H1 (cell line): ENCODE measurements around the gene GCK. TPM values are rescaled to one million over a fixed set of nuclear protein-coding genes. Genes with fewer than 3 reads are reported as not detected.

ENCODE experiments used
- CTCF ChIA-PET: fragments of 300-600 bp; sonication (Branson Sonifier 250); formaldehyde crosslinking; loops from one replicate; lab custom pipeline; 2021; ENCODE audit not compliant: partially characterized antibody; lab: Charles Lee
- POLR2A ChIA-PET: fragments of 300-600 bp; sonication (Branson Sonifier 250); formaldehyde crosslinking; loops from one replicate; lab custom pipeline; 2021; ENCODE audit warnings: inconsistent platforms; ENCODE audit not compliant: partially characterized antibody; lab: Charles Lee
- DNase-seq, 2 experiments: peaks; one replicate each; pipeline versions ENCODE4 v3.0.0 to v3.0.0-alpha.2; 2010 to 2022; ENCODE audit warnings: low spot score in 2 of 2, low read depth in 1 of 2, mixed read lengths in 1 of 2
- FAIRE-seq: peaks from 2 replicates; lab custom pipeline; 2011; peaks lifted over from hg19 to GRCh38; lab: Jason Lieb, UNC
- H2AFZ ChIP-seq: 2 replicates; pipeline ENCODE4 v1.8.1; 2012; ENCODE audit warnings: low read length, inconsistent platforms
- H2AK5ac ChIP-seq: 2 replicates; pipeline ENCODE4 v1.6.1; 2013; ENCODE audit warnings: low read depth, low read length
- H2BK120ac ChIP-seq: replicated peaks from 2 replicates; pipeline ENCODE3; 2013; ENCODE audit warnings: low read depth, low read length, inconsistent platforms
- H2BK12ac ChIP-seq: 2 replicates; pipeline ENCODE4 v1.6.1; 2013; ENCODE audit warnings: low read depth, low read length
- H2BK15ac ChIP-seq: 2 replicates; pipeline ENCODE4 v1.6.1; 2013; ENCODE audit warnings: low read length
- H2BK20ac ChIP-seq: 2 replicates; pipeline ENCODE4 v1.6.1; 2013; ENCODE audit warnings: low read length
- H2BK5ac ChIP-seq: 2 replicates; pipeline ENCODE4 v1.6.1; 2013; ENCODE audit warnings: low read depth, low read length
- H3K14ac ChIP-seq: 2 replicates; pipeline ENCODE4 v1.6.1; 2013; ENCODE audit warnings: inconsistent platforms; ENCODE audit not compliant: insufficient read length
- H3K18ac ChIP-seq: 2 replicates; pipeline ENCODE4 v1.6.1; 2013; ENCODE audit warnings: low read length; ENCODE audit errors: extremely low read depth
- H3K23ac ChIP-seq: 2 replicates; pipeline ENCODE4 v1.6.1; 2013; ENCODE audit warnings: inconsistent platforms; ENCODE audit not compliant: insufficient read length
- H3K23me2 ChIP-seq: 2 replicates; pipeline ENCODE4 v1.6.1; 2013; ENCODE audit warnings: low read depth, low read length
- H3K27ac ChIP-seq: 2 replicates; pipeline ENCODE4 v1.6.1; 2011; ENCODE audit warnings: low read depth, low read length, inconsistent platforms
- H3K27me3 ChIP-seq, 4 experiments: replicated peaks in 1 of 4; 1 replicate in 1 of 4; 2 replicates in 3 of 4; pipeline versions ENCODE4 v1.6.1 to v1.8.1; 2011 to 2013; ENCODE audit warnings: low read length in 3 of 4, mild to moderate bottlenecking in 3 of 4, inconsistent platforms in 2 of 4, mixed read lengths in 2 of 4, moderate library complexity in 1 of 4; ENCODE audit not compliant: control insufficient read depth in 3 of 4, insufficient read depth in 3 of 4; ENCODE audit errors: extremely low read depth in 1 of 4
- H3K36me3 ChIP-seq, 4 experiments: 2 replicates each; pipeline versions ENCODE4 v1.6.1 to v1.8.1; 2011 to 2013; ENCODE audit warnings: mild to moderate bottlenecking in 4 of 4, low read length in 3 of 4, moderate library complexity in 2 of 4, control low read depth in 1 of 4, inconsistent platforms in 1 of 4; ENCODE audit not compliant: insufficient read depth in 4 of 4, control insufficient read depth in 2 of 4
- H3K4ac ChIP-seq: replicated peaks from 2 replicates; pipeline ENCODE3; 2013; ENCODE audit warnings: low read length, low read depth, mixed read lengths, inconsistent platforms; ENCODE audit not compliant: insufficient read length
- H3K4me1 ChIP-seq, 4 experiments: replicated peaks in 1 of 4; 1 replicate in 1 of 4; 2 replicates in 3 of 4; pipeline versions ENCODE4 v1.6.1 to v1.8.1; 2011 to 2013; ENCODE audit warnings: low read length in 3 of 4, inconsistent platforms in 2 of 4, mixed read lengths in 1 of 4; ENCODE audit not compliant: insufficient read depth in 4 of 4, control insufficient read depth in 3 of 4
- H3K4me2 ChIP-seq, 2 experiments: 2 replicates each; pipeline versions ENCODE4 v1.6.1 to v1.8.1; 2011 to 2013; ENCODE audit warnings: low read depth in 2 of 2, low read length in 2 of 2, control low read depth in 1 of 2, inconsistent platforms in 1 of 2, mild to moderate bottlenecking in 1 of 2; ENCODE audit not compliant: insufficient read depth in 1 of 2
- H3K4me3 ChIP-seq, 4 experiments: fragments of 200-600, 300-600 bp in 1 of 4; sonication (generic), shearing (Covaris generic), sonication (Bioruptor Twin) in 1 of 4; 2 replicates each; pipeline versions ENCODE4 v1.5.1 to v1.8.1; 2011 to 2016; ENCODE audit warnings: low read length in 4 of 4, low read depth in 3 of 4, control low read depth in 2 of 4, inconsistent platforms in 2 of 4, mild to moderate bottlenecking in 2 of 4, mixed read lengths in 1 of 4, moderate library complexity in 1 of 4; ENCODE audit not compliant: insufficient read depth in 2 of 4; ENCODE audit errors: extremely low read depth in 1 of 4
- H3K56ac ChIP-seq: replicated peaks from 2 replicates; pipeline ENCODE3; 2013; ENCODE audit warnings: low read depth, mild to moderate bottlenecking, mixed read lengths, low read length, inconsistent platforms; ENCODE audit not compliant: insufficient read length
- H3K79me1 ChIP-seq: 2 replicates; pipeline ENCODE4 v1.6.1; 2013; ENCODE audit warnings: low read depth, low read length, control low read depth
- H3K79me2 ChIP-seq, 2 experiments: 2 replicates each; pipeline versions ENCODE4 v1.6.1 to v1.8.1; 2012 to 2013; ENCODE audit warnings: low read length in 2 of 2, mild to moderate bottlenecking in 2 of 2, inconsistent platforms in 1 of 2; ENCODE audit not compliant: insufficient read depth in 2 of 2, control insufficient read depth in 1 of 2
- H3K9ac ChIP-seq, 4 experiments: replicated peaks in 1 of 4; 1 replicate in 1 of 4; 2 replicates in 3 of 4; pipeline versions ENCODE4 v1.6.1 to v1.8.1; 2011 to 2013; ENCODE audit warnings: low read depth in 3 of 4, low read length in 3 of 4, control low read depth in 2 of 4, mild to moderate bottlenecking in 2 of 4, moderate library complexity in 2 of 4, inconsistent platforms in 1 of 4; ENCODE audit errors: extremely low read depth in 1 of 4
- H3K9me3 ChIP-seq, 2 experiments: 2 replicates each; pipeline versions ENCODE4 v1.6.1 to v1.8.1; 2012 to 2013; ENCODE audit warnings: mild to moderate bottlenecking in 2 of 2, moderate library complexity in 2 of 2, control low read depth in 1 of 2, inconsistent platforms in 1 of 2, low read depth in 1 of 2, low read length in 1 of 2, mixed read lengths in 1 of 2; ENCODE audit not compliant: insufficient read depth in 2 of 2
- H4K20me1 ChIP-seq, 2 experiments: replicated peaks in 1 of 2; 2 replicates each; pipeline versions ENCODE3 to v1.8.1; 2011 to 2013; ENCODE audit warnings: inconsistent platforms in 2 of 2, low read length in 2 of 2, mild to moderate bottlenecking in 1 of 2; ENCODE audit not compliant: insufficient read depth in 2 of 2, control insufficient read depth in 1 of 2
- H4K5ac ChIP-seq: 2 replicates; pipeline ENCODE4 v1.6.1; 2013; ENCODE audit warnings: low read length, low read depth, mixed read lengths, inconsistent platforms; ENCODE audit not compliant: insufficient read length
- H4K8ac ChIP-seq: 2 replicates; pipeline ENCODE4 v1.8.0; 2013; ENCODE audit warnings: mild to moderate bottlenecking, moderate library complexity, low read length, inconsistent platforms; ENCODE audit not compliant: insufficient read depth; ENCODE audit errors: extremely low read depth
- H4K91ac ChIP-seq: replicated peaks from 2 replicates; pipeline ENCODE3; 2013; ENCODE audit warnings: low read length, mixed read lengths, inconsistent platforms; ENCODE audit not compliant: insufficient read length
- E2F6 ChIP-seq: IDR thresholded peaks from 2 replicates; pipeline ENCODE4 v1.6.1; 2012; ENCODE audit warnings: inconsistent platforms
- GABPA ChIP-seq: IDR thresholded peaks from 2 replicates; pipeline ENCODE4 v1.6.1; 2011; ENCODE audit warnings: mild to moderate bottlenecking, low read length, moderate library complexity, borderline replicate concordance; ENCODE audit not compliant: insufficient read depth
- KDM1A ChIP-seq: fragments of 200-600, 300-600 bp; sonication (generic); IDR thresholded peaks from 2 replicates; pipeline ENCODE4 v1.7.1; 2016; ENCODE audit warnings: mild to moderate bottlenecking, low read length, borderline replicate concordance
- KDM5A ChIP-seq: fragments of 200-600 bp; IDR thresholded peaks from 2 replicates; pipeline ENCODE4 v1.7.1; 2012; ENCODE audit warnings: mild to moderate bottlenecking, low read length, inconsistent platforms, mixed read lengths
- NANOG ChIP-seq: IDR thresholded peaks from 2 replicates; pipeline ENCODE4 v1.6.1; 2011; ENCODE audit warnings: low read length, low read depth, mild to moderate bottlenecking, inconsistent platforms; ENCODE audit not compliant: insufficient read depth, poor library complexity, severe bottlenecking
- RBBP5 ChIP-seq: IDR thresholded peaks from 2 replicates; pipeline ENCODE4 v1.7.1; 2012; ENCODE audit warnings: low read depth, mild to moderate bottlenecking, inconsistent platforms, low read length, moderate library complexity, borderline replicate concordance
- SP4 ChIP-seq: IDR thresholded peaks from 2 replicates; pipeline ENCODE4 v1.6.1; 2012; ENCODE audit warnings: low read length, inconsistent platforms
- SRF ChIP-seq: IDR thresholded peaks from 2 replicates; pipeline ENCODE4 v1.6.1; 2011; ENCODE audit warnings: mild to moderate bottlenecking, low read depth, low read length, moderate library complexity
- TAF1 ChIP-seq: IDR thresholded peaks from 2 replicates; pipeline ENCODE4 v1.6.1; 2011; ENCODE audit warnings: mild to moderate bottlenecking, low read depth, low read length
- TBP ChIP-seq: IDR thresholded peaks from 2 replicates; pipeline ENCODE4 v1.6.1; 2011; ENCODE audit warnings: low read depth, low read length, improper control_type of control experiment
- WGBS, 2 experiments: shearing (Covaris generic) in 1 of 2; methylation state at CpG; one replicate each; pipeline versions ENCODE4 v1.1.6 to v1.1.7; 2013 to 2015; ENCODE audit warnings: low lambda C conversion rate in 2 of 2, mixed read lengths in 2 of 2, inconsistent platforms in 1 of 2, low coverage in 1 of 2, missing lambda C conversion rate in 1 of 2; ENCODE audit not compliant: insufficient replicate concordance in 2 of 2, insufficient coverage in 1 of 2, insufficient read length in 1 of 2; ENCODE audit errors: extremely low coverage in 1 of 2, missing lambda C conversion rate in 1 of 2; 5-methylcytosine and 5-hydroxymethylcytosine counted together
- polyA plus RNA-seq, 7 experiments: library from polyadenylated mRNA; depleted of rRNA in 3 of 7; stranded (reverse) in 5 of 7; unstranded in 2 of 7; fragments of >200 nt in 5 of 7; fragments of 200-250 nt in 2 of 7; gene quantifications; 1 replicate in 5 of 7; 2 replicates in 1 of 7; 4 replicates in 1 of 7; pipeline versions ENCODE4 v1.2.1 to v1.2.3, GENCODE V29; 2011 to 2013; ENCODE audit warnings: missing spikeins in 2 of 7, mixed read lengths in 2 of 7
- total RNA-seq: library from RNA; stranded (reverse); fragmentation: NEBNext Ultra II Directional; extraction: Animal tissue kit (Norgen Biotek cat#: 25700); gene quantifications from 2 replicates; pipeline ENCODE4 v1.2.1, GENCODE V29; 2021

GCK gene
- total and polyA plus RNA-seq, 2 of the 8 experiments (the other 6 are each of a cell fraction or from before 2014, with no cell fraction given) = 2.4 to 4.9 TPM

GRCh38 chr7:44158096-44158872, 31.0 kb downstream of the GCK start:
- Histone ChIP-seq H2BK20ac (no peak overlapping the region), H3K4me1 (no peaks in the 10 kb centered on the region), H2BK12ac (no peak overlapping the region), H3K79me2 (no peaks in the 10 kb centered on the region), H2BK15ac (no peak overlapping the region), H3K9ac (no peak overlapping the region), H3K27me3 (no peaks in the 10 kb centered on the region; a peak in 1 of 7 replicates), H4K5ac (no peak overlapping the region), H4K20me1 (no peaks in the 10 kb centered on the region), H2BK5ac (no peak overlapping the region), H4K8ac (no peak overlapping the region), H3K4me3 (no peak overlapping the region), H3K36me3 (no peaks in the 10 kb centered on the region), H3K56ac (no peak overlapping the region), H3K23ac (no peak overlapping the region), H3K79me1 (no peaks in the 10 kb centered on the region), H4K91ac (no peak overlapping the region), H3K23me2 (no peaks in the 10 kb centered on the region), H3K27ac (no peak overlapping the region), H2AK5ac (no peak overlapping the region), H3K4me2 (no peak overlapping the region), H2BK120ac (no peak overlapping the region), H3K18ac (no peak overlapping the region), H2AFZ (no peak overlapping the region), H3K14ac (no peak overlapping the region), H3K9me3 (no peaks in the 10 kb centered on the region), H3K4ac (no peak overlapping the region)
- ChIA-PET CTCF (interaction anchor here (0.6 to 2.5 kb wide), 4 partner anchors 10 to 56 kb away, joined by 3 to 8 read pairs (median 4); no protein-coding TSS in a partner anchor), POLR2A (no interaction called here)
- DNase-seq (no peak), FAIRE-seq (no peak)
- WGBS, 2 experiments = 87% methylated on average over 10 of the region's 10 CpGs; no CpG with 5 or more reads in 1 of the 2 experiments
- no peak for TF ChIP-seq SP4
- no peak for TF ChIP-seq E2F6
- no peak for TF ChIP-seq KDM5A
- TF ChIP-seq TBP = no peak
- no peak for TF ChIP-seq RBBP5
- TF ChIP-seq KDM1A = no peak
- TF ChIP-seq NANOG = no peak
- no peak for TF ChIP-seq TAF1
- TF ChIP-seq GABPA = no peak
- no peak for TF ChIP-seq SRF
